Breast epithelium (tissue), 4 donors: ENCODE measurements around the gene KIT. TPM values are rescaled to one million over a fixed set of nuclear protein-coding genes. Genes with fewer than 3 reads are reported as not detected.

ENCODE experiments used
- DNase-seq, 2 donors: peaks; one replicate each; pipeline ENCODE4 v3.0.0-alpha.2; 2019; ENCODE audit warnings: low spot score in 2 of 2
- H3K27ac ChIP-seq, 2 donors: fragments of 200-600 bp; sonication (generic) in 1 of 2; one replicate each; pipeline ENCODE4 v1.5.1; 2016 to 2019; ENCODE audit warnings: mild to moderate bottlenecking in 1 of 2
- H3K27me3 ChIP-seq, 2 donors: fragments of 200-600 bp; sonication (generic) in 1 of 2; one replicate each; pipeline versions ENCODE4 v1.5.1 to v1.6.0; 2017 to 2019; ENCODE audit warnings: control low read depth in 1 of 2, mild to moderate bottlenecking in 1 of 2
- H3K36me3 ChIP-seq: fragments of 200-600 bp; one replicate; pipeline ENCODE4 v1.5.1; 2019
- H3K4me1 ChIP-seq, 2 donors: fragments of 200-600 bp; sonication (generic); one replicate each; pipeline ENCODE4 v1.5.1; 2016 to 2019; ENCODE audit warnings: control low read depth in 1 of 2
- H3K4me3 ChIP-seq, 3 donors: fragments of 200-600 bp; sonication (generic); 1 replicate in 2 of 3; 2 replicates in 1 of 3; pipeline ENCODE4 v1.5.1; 2016 to 2019; ENCODE audit warnings: mild to moderate bottlenecking in 3 of 3, moderate library complexity in 2 of 3
- H3K9me3 ChIP-seq, 2 donors: fragments of 200-600 bp; sonication (generic) in 1 of 2; one replicate each; pipeline ENCODE4 v1.5.1; 2016 to 2019; ENCODE audit warnings: control low read depth in 1 of 2
- CTCF ChIP-seq, 3 donors: fragments of 450-650 bp; IDR thresholded peaks; one replicate each; pipeline ENCODE4 v1.5.1; 2016 to 2017; ENCODE audit warnings: antibody characterized with exemption in 3 of 3, mild to moderate bottlenecking in 3 of 3, moderate library complexity in 3 of 3
- POLR2A ChIP-seq: fragments of 450-650 bp; IDR thresholded peaks from one replicate; pipeline ENCODE4 v1.6.1; 2016; ENCODE audit warnings: antibody characterized with exemption, mild to moderate bottlenecking, moderate library complexity
- POLR2AphosphoS5 ChIP-seq, 3 donors: sonication (generic); formaldehyde crosslinking; IDR thresholded peaks; one replicate each; pipeline ENCODE4 v1.6.1; 2017; ENCODE audit warnings: antibody characterized with exemption in 3 of 3
- intact Hi-C: fragments of 100-400 bp; cut with DNase I; formaldehyde crosslinking; loops from one replicate; pipeline ENCODE4 v1.15.1; 2023; ENCODE audit warnings: low total_unique reads
- total RNA-seq, 3 donors: library from RNA; depleted of rRNA; stranded (reverse); fragments of >200 nt; gene quantifications; one replicate each; pipeline ENCODE4 v1.1.0, GENCODE V29; 2016

KIT gene
- total RNA-seq, 3 donors from 2014 or later: 23.2 to 297 (median 75.4) TPM

- no peak overlapping the region for H3K4me3 ChIP-seq
- no peaks in the 10 kb centered on the region for H3K36me3 ChIP-seq
- no peak overlapping the region for H3K27ac ChIP-seq
- no peaks in the 10 kb centered on the region for H3K27me3 ChIP-seq
- no peak for DNase-seq
- intact Hi-C loops: no loop called here
- peaks cover 0 to 8% of the 10 kb centered on the region in 2 donors for H3K4me1 ChIP-seq
- no peaks in the 10 kb centered on the region for H3K9me3 ChIP-seq
- TF ChIP-seq POLR2AphosphoS5 (IDR thresholded peaks at IDR 0.05) (no peak), CTCF (IDR thresholded peaks at IDR 0.05) (no peak), POLR2A (no peak)
Observed at GRCh38 chr4:54654753-54655152, 3.0 kb upstream of the KIT start.

- no peaks in the 10 kb centered on the region for H3K36me3 ChIP-seq
- H3K27me3 ChIP-seq: peaks cover 0 to 5% of the 10 kb centered on the region in 2 donors
- intact Hi-C loops: no loop called here
- DNase-seq: no peak
- H3K27ac ChIP-seq: peak overlapping the region; percentile 81 to 84
- TF ChIP-seq POLR2A: no peak
- TF ChIP-seq POLR2AphosphoS5 (IDR thresholded peaks at IDR 0.05): no peak
- no peak for TF ChIP-seq CTCF (IDR thresholded peaks at IDR 0.05)
- peaks cover 5 to 8% of the 10 kb centered on the region in 2 donors for H3K4me1 ChIP-seq
- peak overlapping the region; percentile 43 to 76 (median 68) for H3K4me3 ChIP-seq
- H3K9me3 ChIP-seq: no peaks in the 10 kb centered on the region
Observed at GRCh38 chr4:54657185-54657550, 589 bp upstream of the KIT start.

- H3K36me3 ChIP-seq: no peaks in the 10 kb centered on the region
- intact Hi-C loops: no loop called here
Observed at GRCh38 chr4:54658252-54659093, 716 bp downstream of the KIT start.

GRCh38 chr4:54659313-54659712 lies 1.6 kb downstream of the KIT start:
- Histone ChIP-seq H3K36me3 (no peaks in the 10 kb centered on the region), H3K4me1 (peaks cover 5 to 8% of the 10 kb centered on the region in 2 donors), H3K27me3 (peaks cover 0 to 5% of the 10 kb centered on the region in 2 donors), H3K4me3 (peak overlapping the region; percentile 43 to 76 (median 68)), H3K9me3 (no peaks in the 10 kb centered on the region), H3K27ac (peak overlapping the region; percentile 81 to 84)
- TF ChIP-seq CTCF (IDR thresholded peaks at IDR 0.05): no peak
- TF ChIP-seq POLR2A: no peak
- TF ChIP-seq POLR2AphosphoS5 (IDR thresholded peaks at IDR 0.05): no peak
- intact Hi-C loops: no loop called here
- DNase-seq: no peak

More at GRCh38 chr4:54658252-54659093, 716 bp downstream of the KIT start:
- H3K9me3 ChIP-seq: no peaks in the 10 kb centered on the region
- H3K27me3 ChIP-seq: peaks cover 0 to 5% of the 10 kb centered on the region in 2 donors
- H3K4me3 ChIP-seq: peak overlapping the region; percentile 43 to 76 (median 68)
- DNase-seq: peak in 1 of 2 donors; percentile 47
- TF ChIP-seq CTCF (IDR thresholded peaks at IDR 0.05): peak in 1 of 3 donors; percentile 36
- TF ChIP-seq POLR2A: no peak
- TF ChIP-seq POLR2AphosphoS5 (IDR thresholded peaks at IDR 0.05): peak in 1 of 3 donors; percentile 42
- peak overlapping the region; percentile 81 to 84 for H3K27ac ChIP-seq
- H3K4me1 ChIP-seq: peaks cover 5 to 8% of the 10 kb centered on the region in 2 donors
